GM21360 (cell line): ENCODE measurements around the gene TTLL11.

Experiments
- ATAC-seq: cut with Tn5 transposase; IDR thresholded peaks from one replicate; pipeline ENCODE4 v1.9.1; 2021; ENCODE audit warnings: mild to moderate bottlenecking, moderate library complexity; ENCODE audit not compliant: unreplicated experiment

TTLL11 gene

DNA sequence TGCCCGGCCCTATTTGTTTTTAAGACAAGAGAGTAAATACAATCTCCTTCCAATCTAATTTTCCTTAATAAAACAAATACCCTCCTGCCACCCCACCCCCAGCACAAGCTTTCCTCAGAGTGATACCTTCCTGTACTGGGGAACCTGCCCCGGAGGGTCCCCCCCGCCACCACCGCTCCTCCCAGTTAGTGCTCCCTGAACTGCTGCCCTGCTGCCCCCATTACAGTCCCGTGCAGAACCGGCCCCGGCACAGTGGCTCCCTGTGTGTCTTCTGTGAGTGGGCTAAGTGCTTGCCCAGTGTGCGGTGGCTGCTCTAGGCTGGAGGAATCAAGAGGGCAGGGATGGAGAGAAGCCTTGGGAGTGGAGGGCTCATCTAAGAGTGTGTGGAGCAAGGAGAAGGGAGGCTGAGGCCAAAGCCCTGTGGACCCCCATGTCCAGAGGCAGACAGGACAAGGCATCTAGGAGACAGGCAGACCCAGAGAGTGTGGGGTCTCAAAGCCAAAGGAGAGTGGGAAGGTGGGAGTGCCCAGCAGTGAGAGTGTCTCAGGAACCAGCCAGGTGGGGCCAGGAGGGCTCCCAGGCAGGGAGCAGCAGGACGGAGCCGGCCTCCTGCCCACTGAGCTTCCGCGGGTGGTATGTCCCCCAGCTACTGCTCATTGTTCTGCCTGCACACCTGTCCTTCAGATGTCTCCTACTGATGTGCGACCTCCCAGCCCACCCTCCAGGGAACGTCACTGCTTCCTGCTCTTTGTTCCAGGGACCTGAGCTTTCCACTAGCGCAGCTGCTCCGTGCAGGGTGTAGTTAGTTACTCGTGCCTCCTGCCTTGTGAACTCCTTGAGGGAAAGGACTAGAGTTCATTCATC lies 312.7 kb downstream of the TTLL11 start:
- no peak for ATAC-seq

- ATAC-seq: no peak
These were observed 313.6 kb downstream of the TTLL11 start for GRCh38 chr9:121779381-121780117.

DNA sequence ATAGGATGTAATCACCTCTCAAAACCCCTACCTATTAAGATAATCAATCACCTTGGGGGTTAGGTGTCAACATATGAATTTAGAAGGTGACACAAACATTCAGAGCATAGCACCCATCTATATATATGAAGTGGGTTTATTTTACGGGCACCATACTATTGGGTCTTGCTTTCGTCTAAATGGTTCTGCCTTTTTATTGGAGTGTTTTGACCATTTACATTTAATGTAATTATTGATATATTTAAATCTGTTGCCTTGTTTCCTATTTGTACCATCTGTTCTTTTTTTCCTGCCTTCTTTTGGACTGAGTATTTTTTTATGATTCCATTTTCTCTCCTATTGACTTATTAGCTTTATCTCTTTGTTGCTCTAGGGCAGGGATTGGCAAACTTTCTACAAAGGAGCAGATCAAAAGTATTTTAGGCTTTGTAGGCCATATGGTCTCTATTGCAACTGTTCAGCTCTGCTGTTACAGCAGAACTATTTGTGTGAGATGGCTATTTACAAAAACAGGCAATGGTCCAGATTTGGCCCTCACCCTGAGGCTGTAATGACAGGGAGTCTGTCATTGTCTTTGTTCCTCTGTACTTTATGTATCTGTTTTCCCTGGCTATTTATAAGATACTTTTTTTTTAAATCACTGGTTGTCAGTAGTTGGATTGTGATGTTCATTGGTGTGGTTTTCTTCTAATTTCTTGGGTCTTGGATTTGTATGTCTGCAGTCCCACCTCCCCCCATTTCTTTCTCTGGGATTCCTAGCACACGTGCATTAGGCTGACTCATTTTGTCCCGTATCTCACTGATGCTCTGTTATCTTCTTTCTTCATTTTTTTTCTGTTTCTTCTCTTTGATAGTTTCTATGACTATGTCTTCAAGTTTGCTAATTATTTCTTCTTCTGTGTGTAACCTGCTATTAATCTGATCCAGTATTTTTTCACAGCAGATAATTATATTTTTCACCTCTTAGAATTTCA lies 314.6 kb downstream of the TTLL11 start:
- no peak for ATAC-seq

- no peak for ATAC-seq
These were observed 316.1 kb downstream of the TTLL11 start for GRCh38 chr9:121776739-121777637.

- no peak for ATAC-seq
These were observed 316.9 kb downstream of the TTLL11 start for GRCh38 chr9:121776001-121776738.

DNA sequence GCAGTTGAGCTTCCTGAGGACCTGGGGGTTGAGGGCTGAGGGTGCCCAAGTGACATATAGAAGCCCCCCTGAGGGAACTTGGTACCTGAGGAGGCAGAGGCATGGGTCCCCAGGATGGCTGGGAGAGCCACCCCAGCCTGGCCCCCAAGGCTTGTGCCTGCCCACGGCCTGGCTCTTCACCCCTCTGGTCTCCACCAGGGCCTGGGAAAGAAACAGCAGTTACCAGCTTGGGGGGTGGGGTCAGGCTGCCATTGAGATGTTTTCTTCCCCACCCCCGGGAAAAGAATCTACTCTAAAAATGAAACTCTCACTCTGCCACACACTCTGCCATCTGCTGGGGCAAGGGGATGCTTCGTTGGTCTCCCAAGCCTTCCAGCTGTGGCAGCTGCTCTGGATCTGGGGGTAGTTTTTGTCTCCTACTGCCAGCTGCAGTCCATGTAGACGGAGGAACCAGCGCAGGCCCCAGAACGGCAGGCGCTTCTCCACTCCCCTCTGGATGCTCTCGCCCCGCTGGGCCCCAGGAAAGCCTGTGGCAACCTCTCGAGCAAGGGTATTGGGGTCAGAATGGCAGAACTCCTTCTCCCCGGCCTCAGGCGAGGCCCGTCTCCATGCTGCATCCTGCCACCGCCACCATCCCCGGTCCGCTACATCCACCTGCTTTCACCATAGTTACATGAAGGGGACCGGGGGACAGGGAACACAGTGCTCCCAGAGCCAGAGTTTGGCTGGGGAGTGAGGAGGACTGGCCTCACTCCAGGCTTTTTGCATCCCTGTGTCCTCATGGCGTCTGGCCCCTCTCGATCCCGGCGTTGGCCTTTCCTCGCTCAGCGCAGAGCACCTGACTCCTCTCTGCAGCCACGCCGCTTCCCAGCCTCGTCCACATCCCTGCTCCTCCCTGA lies 318.1 kb downstream of the TTLL11 start:
- ATAC-seq: no peak

- ATAC-seq: no peak
These were observed 319.0 kb downstream of the TTLL11 start for GRCh38 chr9:121773954-121774714.

DNA sequence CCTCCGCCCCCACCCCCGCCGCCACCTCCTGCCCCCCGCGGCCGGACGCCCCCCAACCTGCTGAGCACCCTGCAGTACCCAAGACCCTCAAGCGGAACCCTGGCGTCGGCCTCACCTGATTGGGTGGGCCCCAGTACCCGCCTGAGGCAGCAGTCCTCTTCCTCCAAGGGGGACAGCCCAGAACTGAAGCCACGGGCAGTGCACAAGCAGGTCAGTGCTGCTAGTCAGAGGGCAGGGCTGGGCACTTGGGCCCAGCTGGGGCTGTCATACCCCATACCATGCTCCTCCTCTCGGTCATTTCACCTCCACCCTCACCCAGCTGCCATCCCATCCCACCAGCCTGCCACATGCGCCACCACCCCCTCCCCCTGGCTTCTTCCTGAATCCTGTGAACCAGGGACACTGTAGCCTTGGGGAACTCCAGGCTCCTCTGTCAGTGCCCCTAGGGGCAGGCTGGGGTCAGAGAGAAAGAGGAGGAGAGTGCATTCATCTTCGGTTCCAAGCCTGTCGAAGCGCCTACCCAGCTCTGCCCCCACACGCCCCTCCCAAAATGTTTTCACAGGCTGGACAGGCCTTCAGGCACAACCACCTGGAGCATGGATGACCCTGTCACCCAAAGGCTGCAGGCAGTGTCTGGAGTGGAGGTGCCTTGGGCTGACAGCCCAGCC lies 319.7 kb downstream of the TTLL11 start:
- no peak for ATAC-seq

DNA sequence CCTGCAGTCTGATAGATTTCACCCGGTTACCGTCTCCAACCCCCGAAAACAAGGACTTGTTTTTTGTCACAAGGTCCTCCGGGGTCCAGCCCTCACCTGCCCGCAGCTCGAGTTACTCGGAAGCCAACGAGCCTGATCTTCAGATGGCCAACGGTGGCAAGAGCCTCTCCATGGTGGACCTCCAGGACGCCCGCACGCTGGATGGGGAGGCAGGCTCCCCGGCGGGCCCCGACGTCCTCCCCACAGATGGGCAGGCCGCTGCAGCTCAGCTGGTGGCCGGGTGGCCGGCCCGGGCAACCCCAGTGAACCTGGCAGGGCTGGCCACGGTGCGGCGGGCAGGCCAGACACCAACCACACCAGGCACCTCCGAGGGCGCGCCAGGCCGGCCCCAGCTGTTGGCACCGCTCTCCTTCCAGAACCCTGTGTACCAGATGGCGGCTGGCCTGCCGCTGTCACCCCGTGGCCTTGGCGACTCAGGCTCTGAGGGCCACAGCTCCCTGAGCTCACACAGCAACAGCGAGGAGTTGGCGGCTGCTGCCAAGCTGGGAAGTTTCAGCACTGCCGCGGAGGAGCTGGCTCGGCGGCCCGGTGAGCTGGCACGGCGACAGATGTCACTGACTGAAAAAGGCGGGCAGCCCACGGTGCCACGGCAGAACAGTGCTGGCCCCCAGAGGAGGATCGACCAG lies 320.4 kb downstream of the TTLL11 start:
- no peak for ATAC-seq
